ENCODE measurements around the gene PROSER3. TPM values are rescaled to one million over a fixed set of nuclear protein-coding genes. Genes with fewer than 3 reads are reported as not detected.

The PROSER3 gene
- total and polyA plus RNA-seq, 2 donors (not counting 1 experiment from before 2014, with no cell fraction given) = 26.0 to 61.0 TPM

DNA sequence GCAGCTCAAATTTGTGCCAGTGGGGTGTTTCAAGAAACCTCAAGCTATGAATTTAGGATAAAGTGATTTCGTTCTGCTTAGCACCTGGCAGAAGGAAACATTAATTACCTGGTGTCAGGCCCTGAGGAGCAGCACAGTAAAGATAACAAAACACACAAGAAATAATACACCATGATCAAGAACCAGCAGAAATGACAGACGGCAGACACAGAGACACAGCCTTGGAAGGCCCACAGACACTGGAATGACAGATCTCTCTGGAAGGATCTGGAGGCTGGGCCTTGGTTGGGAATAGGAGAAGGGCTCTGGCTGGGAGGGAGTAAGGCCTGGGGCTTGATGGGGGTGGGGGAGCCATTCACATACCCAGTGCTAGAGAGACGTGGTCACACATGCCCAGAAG lies 43.9 kb downstream of the PROSER3 start:
- H3K4me1 Mint-ChIP-seq = peaks cover 16% of the 10 kb centered on the region
- TF ChIP-seq, protein P1, sequence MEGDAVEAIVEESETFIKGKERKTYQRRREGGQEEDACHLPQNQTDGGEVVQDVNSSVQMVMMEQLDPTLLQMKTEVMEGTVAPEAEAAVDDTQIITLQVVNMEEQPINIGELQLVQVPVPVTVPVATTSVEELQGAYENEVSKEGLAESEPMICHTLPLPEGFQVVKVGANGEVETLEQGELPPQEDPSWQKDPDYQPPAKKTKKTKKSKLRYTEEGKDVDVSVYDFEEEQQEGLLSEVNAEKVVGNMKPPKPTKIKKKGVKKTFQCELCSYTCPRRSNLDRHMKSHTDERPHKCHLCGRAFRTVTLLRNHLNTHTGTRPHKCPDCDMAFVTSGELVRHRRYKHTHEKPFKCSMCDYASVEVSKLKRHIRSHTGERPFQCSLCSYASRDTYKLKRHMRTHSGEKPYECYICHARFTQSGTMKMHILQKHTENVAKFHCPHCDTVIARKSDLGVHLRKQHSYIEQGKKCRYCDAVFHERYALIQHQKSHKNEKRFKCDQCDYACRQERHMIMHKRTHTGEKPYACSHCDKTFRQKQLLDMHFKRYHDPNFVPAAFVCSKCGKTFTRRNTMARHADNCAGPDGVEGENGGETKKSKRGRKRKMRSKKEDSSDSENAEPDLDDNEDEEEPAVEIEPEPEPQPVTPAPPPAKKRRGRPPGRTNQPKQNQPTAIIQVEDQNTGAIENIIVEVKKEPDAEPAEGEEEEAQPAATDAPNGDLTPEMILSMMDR (IDR thresholded peaks at IDR 0.05) = no peak
- peaks cover 11% of the 10 kb centered on the region for H3K27me3 Mint-ChIP-seq
- Histone ChIP-seq H3K4me2 (replicated peaks; ENCODE audit: low read depth, low read length, poor library complexity, severe bottlenecking) (no peak overlapping the region), H2AFZ (ENCODE audit: insufficient read depth, low read depth, low read length, poor library complexity, severe bottlenecking) (no peak overlapping the region), H3K27ac (ENCODE audit: low read length in 2 of 2) (no peak overlapping the region), H3K79me2 (ENCODE audit: control insufficient read depth, insufficient read depth, low read length) (no peaks in the 10 kb centered on the region), H3K36me3 (replicated peaks in 1 of 2; ENCODE audit: control extremely low read depth in 1 of 2, control insufficient read depth in 1 of 2, extremely low read depth in 1 of 2, insufficient read depth in 2 of 2, low read length in 1 of 2) (no peaks in the 10 kb centered on the region), H3K9me3 (ENCODE audit: control extremely low read depth in 1 of 3, control insufficient read depth in 2 of 3, insufficient read depth in 1 of 3, low read length in 2 of 3) (peaks cover 0 to 24% (median 0%) of the 10 kb centered on the region in 3 donors), H4K20me1 (ENCODE audit: control insufficient read depth, insufficient read depth, low read length, poor library complexity, severe bottlenecking) (no peaks in the 10 kb centered on the region), H3K4me3 (ENCODE audit: control extremely low read depth in 1 of 5, extremely low read depth in 1 of 5, insufficient read depth in 1 of 5, low read depth in 2 of 5, low read length in 4 of 5) (no peak overlapping the region), H3K4me1 (ENCODE audit: control insufficient read depth in 2 of 2, insufficient read depth in 2 of 2, low read length in 2 of 2) (peaks cover 11 to 16% of the 10 kb centered on the region in 2 donors), H3K9ac (ENCODE audit: low read length) (no peak overlapping the region), H3K27me3 (replicated peaks in 1 of 4; ENCODE audit: control extremely low read depth in 1 of 4, control insufficient read depth in 3 of 4, insufficient read depth in 4 of 4, low read length in 3 of 4) (peaks cover 0 to 12% (median under 1%) of the 10 kb centered on the region in 4 experiments)
- H3K4me3 Mint-ChIP-seq = no peak overlapping the region
- DNase-seq (no peak), ATAC-seq (ENCODE audit: low read depth) (no peak)
- H3K27ac Mint-ChIP-seq = no peak overlapping the region
- intact Hi-C loops (cut with micrococcal nuclease) = no loop called here
- ChIA-PET POLR2A (no interaction called here), CTCF (no interaction called here)
- WGBS (ENCODE audit: insufficient coverage) = 88% methylated on average over 1 of the region's 3 CpGs
- H3K9me3 Mint-ChIP-seq (ENCODE audit: insufficient read depth) = no peaks in the 10 kb centered on the region

DNA sequence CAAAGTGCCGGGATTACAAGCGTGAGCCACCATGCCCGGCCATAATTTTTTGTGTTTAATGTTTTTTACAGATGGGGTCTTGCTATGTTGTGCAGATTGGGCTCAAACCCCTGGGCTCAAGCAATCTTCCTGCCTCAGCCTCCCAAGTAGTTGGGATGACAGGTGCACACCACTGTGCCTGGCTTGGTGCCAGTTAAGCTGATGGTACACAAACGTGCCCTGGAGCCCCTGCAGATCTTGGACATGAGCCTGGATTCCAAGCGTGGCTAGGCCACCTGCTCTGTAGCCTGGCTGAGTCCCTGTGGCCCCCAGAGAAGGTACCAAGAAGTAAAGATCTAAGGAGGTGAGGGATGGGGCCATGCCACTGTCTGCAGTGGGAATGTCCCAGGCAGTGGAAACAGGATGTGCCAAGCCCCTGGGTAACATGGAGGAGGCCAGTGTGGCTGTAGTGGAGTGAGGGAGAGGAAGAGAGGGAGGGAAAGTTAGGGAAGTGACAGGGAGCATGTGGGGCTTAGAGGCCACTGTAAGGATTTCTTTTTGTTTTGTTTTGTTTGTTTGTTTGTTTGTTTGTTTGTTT lies 47.6 kb downstream of the PROSER3 start:
- TF ChIP-seq, protein P1 (IDR thresholded peaks at IDR 0.05) = no peak
- TF ChIP-seq EZH2 (IDR thresholded peaks at IDR 0.05; ENCODE audit: borderline replicate concordance, insufficient read depth, low read depth, low read length, poor library complexity, severe bottlenecking) = no peak
- H4K20me1 ChIP-seq (ENCODE audit: control insufficient read depth, insufficient read depth, low read length, poor library complexity, severe bottlenecking) = no peaks in the 10 kb centered on the region
- H3K4me1 Mint-ChIP-seq = peaks cover 11% of the 10 kb centered on the region
- intact Hi-C loops (cut with micrococcal nuclease) = no loop called here
- H3K4me1 ChIP-seq (ENCODE audit: control insufficient read depth in 2 of 2, insufficient read depth in 2 of 2, low read length in 2 of 2) = peaks cover 11% of the 10 kb centered on the region in 2 donors
- H3K27me3 ChIP-seq (replicated peaks in 1 of 4; ENCODE audit: control extremely low read depth in 1 of 4, control insufficient read depth in 3 of 4, insufficient read depth in 4 of 4, low read length in 3 of 4) = no peaks in the 10 kb centered on the region
- 75% methylated on average over 5 of the region's 5 CpGs for WGBS (ENCODE audit: insufficient coverage)
- H3K4me3 Mint-ChIP-seq = no peak overlapping the region
- ChIA-PET POLR2A (no interaction called here), CTCF (interaction anchor here (0.5 kb wide), 1 partner anchor 746 kb away, joined by 3 read pairs; no protein-coding TSS in a partner anchor)
- H3K27ac ChIP-seq (ENCODE audit: low read length in 2 of 2) = no peak overlapping the region
- peaks cover 4% of the 10 kb centered on the region for H3K27me3 Mint-ChIP-seq
- no peak overlapping the region for H3K4me3 ChIP-seq (ENCODE audit: control extremely low read depth in 1 of 5, extremely low read depth in 1 of 5, insufficient read depth in 1 of 5, low read depth in 2 of 5, low read length in 4 of 5)
- DNase-seq (no peak), ATAC-seq (ENCODE audit: low read depth) (no peak)
- H3K79me2 ChIP-seq (ENCODE audit: control insufficient read depth, insufficient read depth, low read length) = no peaks in the 10 kb centered on the region
- no peaks in the 10 kb centered on the region for H3K9me3 Mint-ChIP-seq (ENCODE audit: insufficient read depth)
- H3K9me3 ChIP-seq (ENCODE audit: control extremely low read depth in 1 of 3, control insufficient read depth in 2 of 3, insufficient read depth in 1 of 3, low read length in 2 of 3) = peaks cover 0 to 24% (median 0%) of the 10 kb centered on the region in 3 donors
- no peaks in the 10 kb centered on the region for H3K36me3 ChIP-seq (replicated peaks in 1 of 2; ENCODE audit: control extremely low read depth in 1 of 2, control insufficient read depth in 1 of 2, extremely low read depth in 1 of 2, insufficient read depth in 2 of 2, low read length in 1 of 2)
- H2AFZ ChIP-seq (ENCODE audit: insufficient read depth, low read depth, low read length, poor library complexity, severe bottlenecking) = no peak overlapping the region
- H3K4me2 ChIP-seq (replicated peaks; ENCODE audit: low read depth, low read length, poor library complexity, severe bottlenecking) = no peak overlapping the region
- no peak overlapping the region for H3K27ac Mint-ChIP-seq
- no peak overlapping the region for H3K9ac ChIP-seq (ENCODE audit: low read length)

Data from B cell (primary cell).